GM12801 (cell line): ENCODE data around the gene MIA.

ENCODE experiments used
- TF ChIP-seq, protein P1 (sequence below): IDR thresholded peaks from one replicate; pipeline ENCODE4 v1.5.1; 2011; ENCODE audit warnings: control low read depth; ENCODE audit not compliant: insufficient read length; ENCODE audit errors: extremely low read depth

Gene MIA

DNA sequence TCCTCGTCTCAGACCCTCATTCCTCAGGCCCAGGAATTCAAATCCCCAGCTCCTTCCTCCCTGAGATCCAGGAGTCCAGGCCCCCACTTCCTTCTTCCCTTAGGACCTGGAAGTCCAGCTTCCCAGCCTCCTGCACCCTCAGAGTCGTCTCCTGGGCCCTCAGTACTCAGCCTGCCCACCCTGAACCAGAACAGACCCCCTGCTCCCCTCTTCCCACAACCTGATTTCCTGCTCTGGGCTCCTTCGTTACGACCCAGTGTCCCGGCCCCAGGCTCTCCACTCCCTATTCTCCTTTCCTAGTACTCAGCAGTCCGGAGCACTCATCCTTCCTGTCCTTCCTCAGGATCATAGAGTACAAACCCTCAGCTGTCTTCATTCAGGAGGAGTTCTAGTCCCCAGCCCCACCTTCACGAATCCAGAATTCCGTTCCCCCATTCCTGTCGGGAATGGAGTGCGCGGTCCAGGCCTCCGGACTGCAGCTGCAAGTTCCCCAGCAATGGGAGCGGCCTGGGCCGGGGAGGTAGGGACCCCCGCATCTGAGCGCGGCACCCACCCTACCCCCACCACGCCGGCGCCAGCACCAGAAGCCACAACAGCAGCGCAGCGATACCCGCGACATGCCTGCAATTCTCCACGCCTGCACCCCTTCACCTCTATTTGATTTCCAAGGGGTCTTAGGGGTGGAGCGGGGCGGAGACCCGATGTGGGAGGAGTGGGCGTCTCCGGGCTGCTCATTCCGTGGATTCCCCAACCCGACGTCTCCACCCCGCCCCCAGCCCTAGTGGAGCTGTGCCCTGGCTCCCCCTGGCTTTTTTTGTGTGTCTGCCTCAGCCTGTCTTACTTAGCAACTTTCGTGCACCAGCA lies 36.4 kb downstream of the MIA start:
- TF ChIP-seq, protein P1, sequence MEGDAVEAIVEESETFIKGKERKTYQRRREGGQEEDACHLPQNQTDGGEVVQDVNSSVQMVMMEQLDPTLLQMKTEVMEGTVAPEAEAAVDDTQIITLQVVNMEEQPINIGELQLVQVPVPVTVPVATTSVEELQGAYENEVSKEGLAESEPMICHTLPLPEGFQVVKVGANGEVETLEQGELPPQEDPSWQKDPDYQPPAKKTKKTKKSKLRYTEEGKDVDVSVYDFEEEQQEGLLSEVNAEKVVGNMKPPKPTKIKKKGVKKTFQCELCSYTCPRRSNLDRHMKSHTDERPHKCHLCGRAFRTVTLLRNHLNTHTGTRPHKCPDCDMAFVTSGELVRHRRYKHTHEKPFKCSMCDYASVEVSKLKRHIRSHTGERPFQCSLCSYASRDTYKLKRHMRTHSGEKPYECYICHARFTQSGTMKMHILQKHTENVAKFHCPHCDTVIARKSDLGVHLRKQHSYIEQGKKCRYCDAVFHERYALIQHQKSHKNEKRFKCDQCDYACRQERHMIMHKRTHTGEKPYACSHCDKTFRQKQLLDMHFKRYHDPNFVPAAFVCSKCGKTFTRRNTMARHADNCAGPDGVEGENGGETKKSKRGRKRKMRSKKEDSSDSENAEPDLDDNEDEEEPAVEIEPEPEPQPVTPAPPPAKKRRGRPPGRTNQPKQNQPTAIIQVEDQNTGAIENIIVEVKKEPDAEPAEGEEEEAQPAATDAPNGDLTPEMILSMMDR: no peak

DNA sequence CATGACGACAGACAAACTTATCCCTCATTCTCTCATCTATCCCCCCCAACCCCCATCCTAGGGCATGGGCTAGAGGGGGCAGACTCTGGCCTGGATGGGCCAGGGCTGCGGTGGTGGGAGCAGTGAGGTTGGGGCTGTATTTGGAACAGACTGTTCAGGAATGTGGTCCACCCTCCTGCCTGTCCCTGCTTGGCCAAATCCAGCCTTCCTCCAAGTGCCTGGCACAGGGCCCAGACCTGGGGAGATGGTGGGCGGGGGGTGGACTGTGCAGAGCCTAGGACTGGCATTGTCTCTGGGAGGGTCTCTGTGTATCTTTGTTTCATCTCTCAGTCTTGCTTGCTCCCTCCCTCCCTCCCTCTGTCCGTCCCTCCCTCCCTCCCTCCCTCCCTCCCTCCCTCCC lies 37.9 kb downstream of the MIA start:
- TF ChIP-seq, protein P1: no peak

DNA sequence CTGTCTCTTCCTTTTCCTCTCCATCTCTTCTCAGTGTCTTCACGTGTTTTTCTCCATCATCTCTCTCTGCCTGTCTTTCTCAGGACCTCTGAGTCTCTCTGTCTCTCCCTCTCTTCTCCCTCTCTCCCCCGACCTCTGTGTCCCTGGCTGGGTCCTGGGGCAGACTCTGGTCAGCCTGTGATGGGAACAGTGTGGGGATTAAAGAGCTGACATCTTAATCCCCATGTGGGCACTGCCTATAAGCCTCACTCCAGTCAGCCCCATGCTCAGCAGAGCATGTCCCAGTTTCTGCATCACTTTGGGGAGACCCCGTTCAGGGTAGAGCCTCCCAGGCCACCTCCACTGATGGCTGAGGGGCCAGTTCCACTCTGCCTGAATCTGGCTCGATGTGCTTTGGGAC lies 39.9 kb downstream of the MIA start:
- TF ChIP-seq, protein P1: no peak

DNA sequence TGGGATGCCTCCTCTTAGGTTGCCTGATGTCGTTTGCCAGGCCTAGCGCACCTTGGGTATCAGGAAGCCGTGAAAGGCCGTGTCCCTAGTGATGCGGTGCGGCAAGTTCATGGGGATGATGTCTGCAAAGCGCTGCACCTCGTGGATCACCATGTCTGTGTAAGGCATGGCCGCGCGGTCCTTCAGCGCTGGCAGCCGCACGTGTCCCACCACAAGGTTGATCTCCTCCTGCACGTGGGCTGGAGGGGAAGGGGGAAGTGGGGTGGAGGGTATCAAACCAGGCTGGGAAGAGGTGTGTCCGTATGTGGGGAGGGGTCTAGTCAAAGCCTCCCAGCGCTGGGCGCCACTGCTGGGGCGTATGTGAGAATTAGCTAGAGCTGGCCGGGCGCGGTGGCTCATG lies 46.8 kb downstream of the MIA start:
- TF ChIP-seq, protein P1: no peak
